ENCODE measurements around the gene CTRL. TPM values are rescaled to one million over a fixed set of nuclear protein-coding genes. Genes with fewer than 3 reads are reported as not detected.

CTRL gene
- total RNA-seq, 2 donors from 2014 or later, result 0.76 to 0.97 TPM

- no peak for DNase-seq
These were observed 16.7 kb downstream of the CTRL start for GRCh38 chr16:67914758-67915495.

GRCh38 chr16:67910158-67910557, 21.5 kb downstream of the CTRL start:
- intact Hi-C loops (cut with DNase I), result no loop called here
- ATAC-seq (no peak), DNase-seq (no peak)

More at GRCh38 chr16:67914758-67915495, 16.7 kb downstream of the CTRL start:
- intact Hi-C loops (cut with DNase I), result no loop called here
- no peak for ATAC-seq

- intact Hi-C loops (cut with DNase I), result no loop called here
- ATAC-seq, result no peak
- DNase-seq, result no peak
These were observed 22.5 kb downstream of the CTRL start for GRCh38 chr16:67909056-67909742.

GRCh38 chr16:67907397-67908180, 24.1 kb downstream of the CTRL start:
- ATAC-seq (no peak), DNase-seq (no peak)
- intact Hi-C loops (cut with DNase I), result no loop called here

- ATAC-seq (no peak), DNase-seq (no peak)
- intact Hi-C loops (cut with DNase I), result no loop called here
These were observed 28.8 kb downstream of the CTRL start for GRCh38 chr16:67902831-67903230.

- DNase-seq, result no peak
- intact Hi-C loops (cut with DNase I), result no loop called here
- no peak for ATAC-seq
These were observed 29.9 kb downstream of the CTRL start for GRCh38 chr16:67901734-67902133.

- peak; percentile 68 for DNase-seq
- peak; percentile 21 to 24 for ATAC-seq
- intact Hi-C loops (cut with DNase I), result no loop called here
These were observed 34.4 kb downstream of the CTRL start for GRCh38 chr16:67897231-67897630.

- no peak for ATAC-seq
- DNase-seq, result no peak
- intact Hi-C loops (cut with DNase I), result no loop called here
These were observed 37.8 kb downstream of the CTRL start for GRCh38 chr16:67893743-67894399.

GRCh38 chr16:67892899-67893742, 38.5 kb downstream of the CTRL start, which contains the start of gene PSKH1:
TSS of gene PSKH1 (plus strand) at chr16:67893254. CDS start at chr16:67908750, 15,496 bp downstream.
- intact Hi-C loops (cut with DNase I), result no loop called here
- DNase-seq, result peak; percentile 97
- peak; percentile 97 to 98 for ATAC-seq

GRCh38 chr16:67892375-67892774, 39.3 kb downstream of the CTRL start:
- no peak for ATAC-seq
- intact Hi-C loops (cut with DNase I), result no loop called here

GRCh38 chr16:67888331-67888730, 43.3 kb downstream of the CTRL start:
- no peak for ATAC-seq
- intact Hi-C loops (cut with DNase I), result no loop called here
- no peak for DNase-seq

More at GRCh38 chr16:67892375-67892774, 39.3 kb downstream of the CTRL start:
- no peak for DNase-seq

GRCh38 chr16:67886387-67886786, 45.3 kb downstream of the CTRL start:
- DNase-seq (no peak), ATAC-seq (no peak)
- intact Hi-C loops (cut with DNase I), result no loop called here

GRCh38 chr16:67885976-67886375, 45.7 kb downstream of the CTRL start:
- no peak for DNase-seq
- no peak for ATAC-seq
- intact Hi-C loops (cut with DNase I), result no loop called here

- no peak for ATAC-seq
- DNase-seq, result no peak
- intact Hi-C loops (cut with DNase I), result no loop called here
These were observed 46.1 kb downstream of the CTRL start for GRCh38 chr16:67885545-67885944.

GRCh38 chr16:67884684-67885083, 47.0 kb downstream of the CTRL start, which contains the start of gene NRN1L:
TSS of gene NRN1L (plus strand) at chr16:67884885. CDS start at chr16:67884904, 19 bp downstream.
- DNase-seq, result peak; percentile 92
- intact Hi-C loops (cut with DNase I), result loop anchor here (5.0 kb wide), 2 partner anchors 43 to 158 kb away; no protein-coding TSS in a partner anchor
- ATAC-seq, result peak; percentile 93 to 95

GRCh38 chr16:67883872-67884261, 47.8 kb downstream of the CTRL start:
- ATAC-seq (peak; percentile 54 to 69), DNase-seq (peak; percentile 63)
- intact Hi-C loops (cut with DNase I), result loop anchor here (5.0 kb wide), 2 partner anchors 43 to 158 kb away; no protein-coding TSS in a partner anchor

GRCh38 chr16:67883146-67883871, 48.4 kb downstream of the CTRL start:
- DNase-seq (no peak), ATAC-seq (no peak)
- intact Hi-C loops (cut with DNase I), result loop anchor here (5.0 kb wide), 2 partner anchors 44 to 159 kb away; no protein-coding TSS in a partner anchor
